Measurements from ENCODE around the gene NUDT2. TPM values are rescaled to one million over a fixed set of nuclear protein-coding genes. Genes with fewer than 3 reads are reported as not detected.

Gene NUDT2
- total and polyA plus RNA-seq, 2 of the 4 experiments (the other 2 are of a cell fraction), result 36.6 to 45.0 TPM

- H2BK15ac ChIP-seq (ENCODE audit: low read depth, low read length), result no peak overlapping the region
- no peak overlapping the region for H2BK120ac ChIP-seq (ENCODE audit: low read depth, low read length)
- H3K9me3 ChIP-seq (ENCODE audit: control insufficient read depth, insufficient read depth, low read length), result no peaks in the 10 kb centered on the region
- H3K4ac ChIP-seq (ENCODE audit: low read depth, low read length), result no peak overlapping the region
- ATAC-seq (ENCODE audit: low read depth) (no peak), DNase-seq (no peak)
- H3K14ac ChIP-seq (replicated peaks; ENCODE audit: low read depth, low read length), result no peak overlapping the region
- no peaks in the 10 kb centered on the region for H3K9me1 ChIP-seq (ENCODE audit: insufficient read depth, low read length)
- peaks cover 1% of the 10 kb centered on the region; the same call in 1 of the 2 replicates for H3K27me3 ChIP-seq (ENCODE audit: control insufficient read depth, insufficient read depth, low read length)
- H3K4me2 ChIP-seq (ENCODE audit: low read depth, low read length), result no peak overlapping the region
- ChIA-PET POLR2A (ENCODE audit: unreplicated experiment) (no interaction called here), CTCF (no interaction called here)
- no peaks in the 10 kb centered on the region for H3K36me3 ChIP-seq (ENCODE audit: control insufficient read depth, insufficient read depth, low read length)
- no peak overlapping the region for H2BK20ac ChIP-seq (ENCODE audit: low read depth, low read length)
- no peak overlapping the region for H2AK5ac ChIP-seq (ENCODE audit: low read depth, low read length)
- H4K5ac ChIP-seq (ENCODE audit: low read depth, low read length), result no peak overlapping the region
- no peak overlapping the region for H2AK9ac ChIP-seq (replicated peaks; ENCODE audit: low read depth, low read length, poor library complexity)
- no peak overlapping the region for H3K56ac ChIP-seq (ENCODE audit: extremely low read depth, insufficient read depth, low read length)
- no peak overlapping the region for H3K9ac ChIP-seq (ENCODE audit: low read depth, low read length)
- peaks cover 2% of the 10 kb centered on the region for H3K4me1 ChIP-seq (ENCODE audit: control insufficient read depth, insufficient read depth, low read length)
- no peak overlapping the region for H3K18ac ChIP-seq (ENCODE audit: low read depth, low read length)
- no CpG with 5 or more reads among the region's 6 CpGs for WGBS, 2 experiments (ENCODE audit: extremely low coverage in 2 of 2, insufficient read length in 1 of 2)
- in situ Hi-C loops (cut with MboI; ENCODE audit: low sequenced_read_pairs), result no loop called here
- H3K27ac ChIP-seq (ENCODE audit: insufficient read depth, low read length), result no peak overlapping the region
- no peak overlapping the region for H3K23ac ChIP-seq (ENCODE audit: low read depth, low read length)
- dilution Hi-C loops (cut with HindIII; ENCODE audit: low sequenced_read_pairs, unreplicated experiment), result no loop called here
- no peak for TF ChIP-seq MAZ (IDR thresholded peaks at IDR 0.05; ENCODE audit: borderline replicate concordance, low read depth, low read length)
- no peak for TF ChIP-seq CEBPB (IDR thresholded peaks at IDR 0.05; ENCODE audit: low read depth, low read length)
- TF ChIP-seq SMC3 (IDR thresholded peaks at IDR 0.05; ENCODE audit: low read depth, low read length), result no peak
- H4K91ac ChIP-seq (ENCODE audit: insufficient read depth, low read depth, low read length), result no peak overlapping the region
- H3K4me3 ChIP-seq (ENCODE audit: insufficient read depth, low read depth, low read length), result no peak overlapping the region
- no peak overlapping the region for H4K8ac ChIP-seq (ENCODE audit: low read depth in 2 of 2, low read length in 2 of 2)
- intact Hi-C loops (cut with micrococcal nuclease), result no loop called here
- H3K79me1 ChIP-seq (ENCODE audit: low read depth in 1 of 2, low read length in 2 of 2), result no peaks in the 10 kb centered on the region
- no peak overlapping the region for H2BK5ac ChIP-seq (ENCODE audit: low read depth, low read length, poor library complexity, severe bottlenecking)
- no peak overlapping the region for H2AFZ ChIP-seq (replicated peaks; ENCODE audit: low read length, poor library complexity)
- H4K20me1 ChIP-seq (ENCODE audit: insufficient read depth, low read length), result no peaks in the 10 kb centered on the region
- no TSS peak for BruUV-seq (replicated peaks)
These were observed 56.3 kb downstream of the NUDT2 start for GRCh38 chr9:34385561-34386230.
